Keratinocyte (primary cell): Measurements from ENCODE around the gene GFAP. TPM values are rescaled to one million over a fixed set of nuclear protein-coding genes. Genes with fewer than 3 reads are reported as not detected.

Source experiments
- DNase-seq: peaks from one replicate; pipeline ENCODE4 v3.0.0-alpha.2; 2011; ENCODE audit warnings: low read depth, missing footprints, low spot score
- FAIRE-seq: peaks from 2 replicates; lab custom pipeline; 2011; peaks lifted over from hg19 to GRCh38; lab: Jason Lieb, UNC
- H2AFZ ChIP-seq: 2 replicates; pipeline ENCODE4 v1.6.0; 2012; ENCODE audit warnings: low read length, control low read depth, inconsistent platforms; ENCODE audit not compliant: control insufficient read depth
- H3K27ac ChIP-seq: 2 replicates; pipeline ENCODE4 v1.5.1; 2011; ENCODE audit warnings: low read length; ENCODE audit not compliant: control insufficient read depth, insufficient read depth
- H3K27me3 ChIP-seq: 3 replicates; pipeline ENCODE4 v1.6.0; 2011; ENCODE audit warnings: low read length; ENCODE audit not compliant: control insufficient read depth, insufficient read depth; ENCODE audit errors: extremely low read depth
- H3K36me3 ChIP-seq, 2 experiments: 2 replicates in 1 of 2; 3 replicates in 1 of 2; pipeline ENCODE4 v1.5.1; 2011; ENCODE audit warnings: low read length in 2 of 2, mild to moderate bottlenecking in 1 of 2; ENCODE audit not compliant: control insufficient read depth in 2 of 2, insufficient read depth in 2 of 2; ENCODE audit errors: extremely low read depth in 1 of 2
- H3K4me1 ChIP-seq: 3 replicates; pipeline ENCODE4 v1.5.1; 2011; ENCODE audit warnings: low read length; ENCODE audit not compliant: control insufficient read depth, insufficient read depth; ENCODE audit errors: extremely low read depth
- H3K4me2 ChIP-seq: 3 replicates; pipeline ENCODE4 v1.6.0; 2011; ENCODE audit warnings: low read depth, low read length; ENCODE audit not compliant: control insufficient read depth, insufficient read depth; ENCODE audit errors: extremely low read depth
- H3K4me3 ChIP-seq, 3 experiments: fragments of 200-600 bp in 1 of 3; sonication (generic) in 1 of 3; 2 replicates in 2 of 3; 3 replicates in 1 of 3; pipeline ENCODE4 v1.5.1; 2011 to 2016; ENCODE audit warnings: low read length in 3 of 3, mild to moderate bottlenecking in 3 of 3, control low read depth in 2 of 3, inconsistent platforms in 1 of 3, low read depth in 1 of 3, mixed read lengths in 1 of 3, mixed run types in 1 of 3, moderate library complexity in 1 of 3; ENCODE audit not compliant: control insufficient read depth in 2 of 3, insufficient read depth in 2 of 3; ENCODE audit errors: extremely low read depth in 1 of 3
- H3K79me2 ChIP-seq: 2 replicates; pipeline ENCODE4 v1.6.0; 2012; ENCODE audit warnings: low read length; ENCODE audit not compliant: control insufficient read depth, insufficient read depth
- H3K9ac ChIP-seq: 3 replicates; pipeline ENCODE4 v1.6.0; 2011; ENCODE audit warnings: low read length; ENCODE audit not compliant: control insufficient read depth, insufficient read depth; ENCODE audit errors: extremely low read depth
- H3K9me1 ChIP-seq: 3 replicates; pipeline ENCODE4 v1.6.0; 2011; ENCODE audit warnings: low read length; ENCODE audit not compliant: control insufficient read depth, insufficient read depth; ENCODE audit errors: extremely low read depth
- H3K9me3 ChIP-seq: 2 replicates; pipeline ENCODE4 v1.5.1; 2012; ENCODE audit warnings: low read depth, low read length; ENCODE audit not compliant: control insufficient read depth
- H4K20me1 ChIP-seq: 3 replicates; pipeline ENCODE4 v1.6.0; 2011; ENCODE audit warnings: low read length; ENCODE audit not compliant: control insufficient read depth, insufficient read depth; ENCODE audit errors: extremely low read depth
- EZH2 ChIP-seq: IDR thresholded peaks from one replicate; pipeline ENCODE4 v1.6.1; 2012; ENCODE audit warnings: inconsistent platforms, mild to moderate bottlenecking, low read length, moderate library complexity
- dilution Hi-C: fragments of 300-500 bp; cut with MboI; formaldehyde crosslinking; loops from one replicate; pipeline ENCODE4 v1.7.0; 2020; ENCODE audit warnings: low sequenced_read_pairs; ENCODE audit not compliant: extremely low pct_ligation_motif_present
- polyA minus RNA-seq, 3 experiments: library from RNA; depleted of rRNA, polyadenylated mRNA; stranded (reverse); fragments of >200 nt; gene quantifications; 1 replicate in 1 of 3; 2 replicates in 1 of 3; 3 replicates in 1 of 3; pipeline ENCODE4 v1.2.3, GENCODE V29; 2011
- polyA plus RNA-seq, 5 experiments: library from polyadenylated mRNA; depleted of rRNA in 3 of 5; stranded (reverse) in 3 of 5; stranded (forward) in 1 of 5; unstranded in 1 of 5; fragments of >200 nt; gene quantifications; 1 replicate in 1 of 5; 2 replicates in 3 of 5; 3 replicates in 1 of 5; pipeline versions ENCODE4 v1.2.1 to v1.2.3, GENCODE V29; 2011 to 2012; ENCODE audit warnings: missing spikeins in 2 of 5, low read depth in 1 of 5, low replicate concordance in 1 of 5
- TF ChIP-seq, protein P1 (sequence below), 3 experiments: IDR thresholded peaks in 1 of 3; conservative IDR thresholded peaks in 1 of 3; optimal IDR thresholded peaks in 1 of 3; 2 replicates in 2 of 3; 3 replicates in 1 of 3; pipeline versions ENCODE3 to v1.5.1; 2011; ENCODE audit warnings: low read length in 3 of 3, mild to moderate bottlenecking in 3 of 3, moderate library complexity in 2 of 3, control low read depth in 1 of 3, inconsistent platforms in 1 of 3; ENCODE audit not compliant: insufficient read depth in 2 of 3; ENCODE audit errors: extremely low read depth in 1 of 3

Gene GFAP
- polyA plus RNA-seq: 0.14 to 0.32 TPM in 2 of 3 replicates, not detected in the other
- polyA plus RNA-seq (2011; ENCODE audit: low read depth): not detected
- polyA plus RNA-seq (2011; cell fraction: cytosol; rRNA removed): 0.05 and 0.06 TPM in 2 replicates
- polyA plus RNA-seq (2011; cell fraction: nucleus; rRNA removed): 0.05 and 0.15 TPM in 2 replicates
- 0.11 and 0.35 TPM in 2 replicates for polyA plus RNA-seq (2012; ENCODE audit: low replicate concordance)
- polyA minus RNA-seq: not detected in 3 replicates
- polyA minus RNA-seq (2011; cell fraction: cytosol; rRNA and poly(A)+ RNA removed): not detected
- polyA minus RNA-seq (2011; cell fraction: nucleus; rRNA and poly(A)+ RNA removed): not detected in 2 replicates

DNA sequence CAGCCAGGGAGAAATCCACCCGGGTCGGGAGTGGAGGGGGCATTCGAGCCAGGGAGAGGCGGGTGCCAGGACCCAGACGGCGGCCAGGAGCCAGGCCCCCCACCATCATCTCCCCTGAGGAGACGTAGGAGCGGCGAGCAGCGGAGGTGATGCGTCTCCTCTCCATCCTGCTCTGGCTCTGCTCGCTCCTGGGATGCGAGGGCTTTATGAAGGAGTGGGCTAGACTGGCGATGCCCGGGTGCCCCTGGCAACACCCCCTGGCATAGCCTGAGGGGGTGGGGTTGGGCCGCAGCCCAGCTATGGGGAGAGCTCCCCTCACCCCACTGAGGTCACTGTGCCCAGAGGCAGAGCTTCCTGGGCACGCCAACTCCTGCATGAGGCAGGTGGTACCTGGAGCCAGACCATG, at the start of gene GFAP:
Gene GFAP (minus strand): TSS at position 180 of the 406 bp plus-strand sequence. CDS start 14 bp downstream, at position 166.
- DNase-seq (no peak), FAIRE-seq (no peak)
- Histone ChIP-seq H3K36me3 (no peaks in the 10 kb centered on the region), H3K9me3 (no peaks in the 10 kb centered on the region), H3K4me3 (no peak within 1 kb of the TSS), H3K27me3 (no peaks in the 10 kb centered on the region), H4K20me1 (no peaks in the 10 kb centered on the region), H3K27ac (no peak within 1 kb of the TSS), H2AFZ (no peak within 1 kb of the TSS), H3K9ac (no peak within 1 kb of the TSS), H3K4me2 (no peak within 1 kb of the TSS), H3K4me1 (peaks cover 37% of the 10 kb centered on the region), H3K79me2 (no peaks in the 10 kb centered on the region), H3K9me1 (peaks cover 2% of the 10 kb centered on the region)
- dilution Hi-C loops: loop anchor here (25.0 kb wide), 1 partner anchor 97 kb away; no protein-coding TSS in a partner anchor
- TF ChIP-seq, protein P1, sequence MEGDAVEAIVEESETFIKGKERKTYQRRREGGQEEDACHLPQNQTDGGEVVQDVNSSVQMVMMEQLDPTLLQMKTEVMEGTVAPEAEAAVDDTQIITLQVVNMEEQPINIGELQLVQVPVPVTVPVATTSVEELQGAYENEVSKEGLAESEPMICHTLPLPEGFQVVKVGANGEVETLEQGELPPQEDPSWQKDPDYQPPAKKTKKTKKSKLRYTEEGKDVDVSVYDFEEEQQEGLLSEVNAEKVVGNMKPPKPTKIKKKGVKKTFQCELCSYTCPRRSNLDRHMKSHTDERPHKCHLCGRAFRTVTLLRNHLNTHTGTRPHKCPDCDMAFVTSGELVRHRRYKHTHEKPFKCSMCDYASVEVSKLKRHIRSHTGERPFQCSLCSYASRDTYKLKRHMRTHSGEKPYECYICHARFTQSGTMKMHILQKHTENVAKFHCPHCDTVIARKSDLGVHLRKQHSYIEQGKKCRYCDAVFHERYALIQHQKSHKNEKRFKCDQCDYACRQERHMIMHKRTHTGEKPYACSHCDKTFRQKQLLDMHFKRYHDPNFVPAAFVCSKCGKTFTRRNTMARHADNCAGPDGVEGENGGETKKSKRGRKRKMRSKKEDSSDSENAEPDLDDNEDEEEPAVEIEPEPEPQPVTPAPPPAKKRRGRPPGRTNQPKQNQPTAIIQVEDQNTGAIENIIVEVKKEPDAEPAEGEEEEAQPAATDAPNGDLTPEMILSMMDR (optimal IDR thresholded peaks at IDR 0.05 in 1 of 3, IDR thresholded peaks at IDR 0.05 in 1 of 3, conservative IDR thresholded peaks at IDR 0.05 in 1 of 3; ENCODE audit: extremely low read depth in 1 of 3, insufficient read depth in 2 of 3, low read length in 3 of 3): no peak
- no peak for TF ChIP-seq EZH2

DNA sequence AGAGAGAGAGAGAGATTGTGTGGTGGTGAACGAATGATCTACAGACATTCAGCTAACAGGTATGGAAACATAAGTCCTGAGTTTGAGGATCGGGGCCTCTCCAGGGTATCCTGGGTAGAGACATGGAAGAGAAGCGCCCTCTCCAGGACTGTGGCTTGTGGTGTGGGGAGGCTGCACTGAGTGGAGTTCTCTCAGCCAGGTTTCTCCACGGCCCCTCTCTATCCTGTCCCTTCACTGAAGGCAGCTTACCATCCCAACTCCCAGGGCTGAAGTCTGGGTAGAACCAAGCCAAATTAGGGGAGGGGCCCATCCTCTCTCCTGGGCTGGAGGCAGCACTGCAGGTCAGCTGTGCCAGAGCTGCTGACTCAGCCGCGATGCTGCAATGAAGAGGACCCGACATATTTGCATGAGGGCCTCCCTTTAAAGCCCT, 46.6 kb upstream of the GFAP start:
- no peaks in the 10 kb centered on the region for H4K20me1 ChIP-seq
- H3K4me1 ChIP-seq: no peaks in the 10 kb centered on the region
- no peak overlapping the region for H3K4me3 ChIP-seq
- H3K27me3 ChIP-seq: peaks cover 27% of the 10 kb centered on the region
- no peak overlapping the region for H3K4me2 ChIP-seq
- no peaks in the 10 kb centered on the region for H3K9me3 ChIP-seq
- DNase-seq (no peak), FAIRE-seq (no peak)
- no peaks in the 10 kb centered on the region for H3K36me3 ChIP-seq
- no peaks in the 10 kb centered on the region for H3K79me2 ChIP-seq
- no peaks in the 10 kb centered on the region for H3K9me1 ChIP-seq
- dilution Hi-C loops: no loop called here
- H3K27ac ChIP-seq: no peak overlapping the region
- H2AFZ ChIP-seq: no peak overlapping the region
- no peak overlapping the region for H3K9ac ChIP-seq
- no peak for TF ChIP-seq EZH2
- TF ChIP-seq, protein P1 (optimal IDR thresholded peaks at IDR 0.05 in 1 of 3, IDR thresholded peaks at IDR 0.05 in 1 of 3, conservative IDR thresholded peaks at IDR 0.05 in 1 of 3; ENCODE audit: extremely low read depth in 1 of 3, insufficient read depth in 2 of 3, low read length in 3 of 3): peak in 1 of 3 experiments; percentile 33
